Neural crest cell (in vitro differentiated cells): ENCODE data around the gene GAGE10. TPM values are rescaled to one million over a fixed set of nuclear protein-coding genes. Genes with fewer than 3 reads are reported as not detected.

Experiments
- DNase-seq: peaks from one replicate; pipeline ENCODE4 v3.0.0; 2021; ENCODE audit warnings: low read depth, mixed read lengths, low spot score
- H3K27ac Mint-ChIP-seq: one replicate; pipeline ENCODE4 v1.8.0; 2021; ENCODE audit warnings: mild to moderate bottlenecking, mixed read lengths; ENCODE audit not compliant: unreplicated experiment
- H3K27me3 Mint-ChIP-seq: 2 replicates; pipeline ENCODE4 v1.8.0; 2021; ENCODE audit warnings: low read depth, mild to moderate bottlenecking, mixed read lengths
- H3K36me3 Mint-ChIP-seq: 2 replicates; pipeline ENCODE4 v1.8.0; 2021; ENCODE audit warnings: low read depth, mild to moderate bottlenecking, mixed read lengths
- H3K4me1 Mint-ChIP-seq: 2 replicates; pipeline ENCODE4 v1.8.0; 2021; ENCODE audit warnings: mixed read lengths
- H3K4me3 Mint-ChIP-seq: one replicate; pipeline ENCODE4 v1.8.0; 2021; ENCODE audit warnings: mild to moderate bottlenecking, mixed read lengths
- H3K9me3 Mint-ChIP-seq: 2 replicates; pipeline ENCODE4 v1.8.0; 2021; ENCODE audit warnings: mixed read lengths
- CTCF ChIP-seq: fragments of 200-600 bp; sonication (generic); conservative IDR thresholded peaks from 2 replicates; pipeline ENCODE4 v1.5.0; 2021; ENCODE audit warnings: antibody characterized with exemption, mild to moderate bottlenecking
- total RNA-seq: library from RNA; stranded (reverse); gene quantifications from 2 replicates; pipeline ENCODE4 v1.2.1, GENCODE V29; 2021

The GAGE10 gene
- total RNA-seq, 1 donor from 2014 or later: not detected

GRCh38 chrX:49270249-49270921, 33.1 kb upstream of the GAGE10 start:
- H3K36me3 Mint-ChIP-seq: peaks cover 5% of the 10 kb centered on the region
- H3K27ac Mint-ChIP-seq: no peak overlapping the region
- H3K4me3 Mint-ChIP-seq: no peak overlapping the region
- DNase-seq: no peak
- H3K27me3 Mint-ChIP-seq: no peaks in the 10 kb centered on the region
- H3K4me1 Mint-ChIP-seq: peaks cover 42% of the 10 kb centered on the region
- peaks cover 12% of the 10 kb centered on the region for H3K9me3 Mint-ChIP-seq
- no peak for TF ChIP-seq CTCF

- Mint-ChIP-seq H3K9me3 (peaks cover 12% of the 10 kb centered on the region), H3K4me3 (peak overlapping the region; percentile 82), H3K36me3 (peaks cover 5% of the 10 kb centered on the region), H3K27me3 (no peaks in the 10 kb centered on the region), H3K27ac (peak overlapping the region; percentile 27), H3K4me1 (peaks cover 42% of the 10 kb centered on the region)
- TF ChIP-seq CTCF: no peak
- DNase-seq: no peak
Observed at GRCh38 chrX:49271341-49271740, 32.1 kb upstream of the GAGE10 start.

- H3K27ac Mint-ChIP-seq: no peak overlapping the region
- TF ChIP-seq CTCF: no peak
- no peak for DNase-seq
- H3K4me3 Mint-ChIP-seq: peak overlapping the region; percentile 82
- peaks cover 41% of the 10 kb centered on the region for H3K4me1 Mint-ChIP-seq
- H3K27me3 Mint-ChIP-seq: no peaks in the 10 kb centered on the region
- H3K9me3 Mint-ChIP-seq: peaks cover 10% of the 10 kb centered on the region
- peaks cover 5% of the 10 kb centered on the region for H3K36me3 Mint-ChIP-seq
Observed at GRCh38 chrX:49272421-49272820, 31.0 kb upstream of the GAGE10 start.

DNA sequence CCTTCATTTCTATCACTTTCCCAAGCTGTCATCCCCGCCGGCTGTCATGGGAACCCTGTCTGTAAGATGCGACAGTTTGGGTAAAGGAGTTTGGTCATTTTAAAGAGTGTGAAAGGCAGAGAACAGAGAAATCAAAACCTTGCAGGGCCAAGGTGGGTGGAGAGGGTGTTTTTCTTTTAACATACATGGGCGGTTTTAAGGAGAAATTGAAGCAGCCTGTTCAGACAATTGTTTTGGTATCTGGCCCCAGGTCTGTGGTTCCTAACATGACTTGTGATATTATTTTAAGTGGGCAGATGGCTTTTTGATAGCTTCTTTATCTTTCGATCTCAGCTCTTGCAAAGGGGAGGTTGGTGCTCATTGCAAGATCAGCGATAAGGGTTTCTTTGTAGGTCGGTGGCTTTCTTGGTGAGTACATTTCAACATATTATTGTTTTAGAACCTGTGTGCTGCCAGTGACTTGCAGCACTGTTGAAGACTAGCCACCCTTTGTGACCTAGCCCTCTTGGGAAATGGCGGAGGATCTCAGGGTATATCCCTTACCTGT, 30.2 kb upstream of the GAGE10 start:
- TF ChIP-seq CTCF: no peak
- Mint-ChIP-seq H3K27ac (no peak overlapping the region), H3K4me3 (peak overlapping the region; percentile 3), H3K36me3 (peaks cover 5% of the 10 kb centered on the region), H3K9me3 (peaks cover 7% of the 10 kb centered on the region), H3K27me3 (no peaks in the 10 kb centered on the region), H3K4me1 (peaks cover 44% of the 10 kb centered on the region)
- no peak for DNase-seq

DNA sequence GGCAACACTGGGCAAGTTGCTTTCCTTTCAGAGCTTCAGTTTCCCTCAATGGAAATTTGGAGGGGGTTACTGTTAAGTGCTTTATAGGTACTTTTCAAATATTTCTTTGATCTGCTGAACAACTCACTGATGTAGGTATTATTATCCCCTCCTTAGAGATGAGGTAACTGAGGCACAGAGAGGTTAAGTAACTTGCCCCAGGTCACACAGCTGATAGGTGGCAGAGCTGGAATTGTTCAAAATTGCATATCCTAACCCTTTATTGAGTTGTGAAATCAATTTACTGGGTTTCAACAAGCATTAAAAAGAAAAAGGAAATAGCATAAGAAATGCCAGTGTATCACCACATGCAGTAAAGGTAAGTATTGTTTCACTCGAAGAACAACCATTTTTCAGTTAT, 27.2 kb upstream of the GAGE10 start:
- Mint-ChIP-seq H3K4me1 (peaks cover 29% of the 10 kb centered on the region), H3K36me3 (peaks cover under 1% of the 10 kb centered on the region), H3K9me3 (peaks cover 1% of the 10 kb centered on the region), H3K27ac (no peak overlapping the region), H3K27me3 (no peaks in the 10 kb centered on the region), H3K4me3 (no peak overlapping the region)
- no peak for DNase-seq
- TF ChIP-seq CTCF: no peak
